OCI-LY1 (cell line): ENCODE data around the gene CYB561.

ENCODE experiments used
- CTCF ChIP-seq: fragments of 200-600 bp; sonication (generic), shearing (Covaris generic); IDR thresholded peaks from 2 replicates; pipeline ENCODE4 v1.5.1; 2017; ENCODE audit warnings: mild to moderate bottlenecking, antibody characterized with exemption, low read length, moderate library complexity, mixed read lengths
- EZH2 ChIP-seq: fragments of 200-600 bp; sonication (generic), shearing (Covaris generic); IDR thresholded peaks from 2 replicates; pipeline ENCODE4 v1.8.0; 2017; ENCODE audit warnings: borderline replicate concordance, mixed run types, mild to moderate bottlenecking, antibody characterized with exemption, low read length, moderate library complexity, mixed read lengths

GRCh38 chr17:63431618-63431938 lies 14.5 kb downstream of the CYB561 start:
- no peak for TF ChIP-seq CTCF
- no peak for TF ChIP-seq EZH2
